HG03378 (cell line): Measurements from ENCODE around the gene FARP1.
"Not testable (repeated sequence)": the region's sequence is repeated elsewhere in the genome, so short reads cannot be mapped to it uniquely, and the experiment has no call there.

Source experiments
- ATAC-seq: cut with Tn5 transposase; IDR thresholded peaks from one replicate; pipeline ENCODE4 v1.9.1; 2021; ENCODE audit warnings: mild to moderate bottlenecking, moderate library complexity; ENCODE audit not compliant: unreplicated experiment

FARP1 gene

GRCh38 chr13:98411617-98412265 is 268.8 kb downstream of the FARP1 start:
- no peak for ATAC-seq

DNA sequence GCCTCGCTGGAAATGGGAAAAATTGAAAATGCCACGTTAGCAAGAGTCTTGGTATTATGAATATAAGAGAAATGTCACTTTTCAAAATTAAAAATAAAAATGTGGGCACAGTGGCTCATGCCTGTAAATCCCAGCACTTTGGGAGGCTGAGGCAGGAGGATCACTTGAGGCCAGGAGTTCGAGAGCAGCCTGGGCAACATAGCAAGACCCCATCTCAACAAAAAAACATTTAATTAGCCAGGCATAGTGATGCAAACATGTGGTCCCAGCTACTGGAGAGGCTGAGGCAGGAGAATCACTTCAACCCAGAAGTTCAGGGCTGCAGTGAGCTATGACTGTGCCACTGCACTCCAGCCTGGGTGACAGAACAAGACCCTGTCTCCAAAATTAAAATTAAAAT is 270.4 kb downstream of the FARP1 start:
- ATAC-seq, result not testable (repeated sequence)

DNA sequence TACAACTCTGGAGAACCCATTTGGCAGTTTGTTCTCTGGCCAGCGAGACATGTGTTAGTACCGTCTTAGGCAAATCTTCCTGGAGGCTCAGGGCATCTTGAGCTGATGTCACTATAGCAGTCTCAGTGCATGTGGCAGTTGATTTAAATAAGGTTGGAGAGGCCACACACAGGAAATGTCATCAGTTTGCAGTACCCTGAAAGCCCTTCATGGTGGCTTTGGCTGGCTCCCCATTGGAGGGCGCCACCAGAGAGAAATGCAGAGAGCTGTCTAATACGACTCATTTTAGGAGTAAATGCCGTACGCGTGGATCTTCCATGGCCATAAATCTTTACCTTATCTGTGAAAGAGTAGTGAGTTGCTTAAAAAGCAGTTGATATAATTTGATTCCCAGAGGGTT is 270.9 kb downstream of the FARP1 start:
- ATAC-seq, result no peak

DNA sequence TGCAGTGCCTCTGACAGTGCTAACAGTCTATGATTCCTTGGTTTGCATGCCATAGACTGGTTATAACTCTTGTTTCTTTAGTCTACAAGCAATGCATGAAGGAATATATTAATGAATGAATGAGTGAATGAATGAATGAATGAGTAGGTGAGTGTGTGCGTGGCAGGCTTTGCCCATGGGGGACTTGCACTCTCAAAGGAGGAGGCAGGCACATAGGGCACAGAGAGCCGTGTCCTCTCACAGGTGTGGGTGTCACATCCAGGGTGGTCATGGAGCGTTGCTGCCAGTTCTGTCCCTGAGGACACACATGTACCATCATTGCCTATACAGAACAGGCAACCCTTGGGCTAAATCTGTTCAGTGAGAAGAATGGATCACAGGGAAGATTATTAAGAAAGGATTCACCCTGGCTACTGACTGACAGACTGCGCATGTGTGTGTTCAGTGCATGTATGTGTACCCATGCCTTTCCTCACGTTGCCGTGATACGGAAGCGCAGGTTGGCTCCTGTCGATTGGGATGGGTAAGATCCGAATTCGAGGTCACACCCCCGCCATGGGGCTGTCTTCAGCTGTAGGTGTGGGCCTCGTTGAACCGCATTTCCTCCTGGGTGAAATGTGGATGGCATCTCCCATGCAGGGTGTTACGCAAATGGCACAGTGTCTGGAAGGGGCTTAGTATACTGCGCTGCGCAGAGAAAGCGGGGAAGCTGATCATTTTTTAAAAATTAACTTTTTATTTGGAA is 272.6 kb downstream of the FARP1 start:
- no peak for ATAC-seq

DNA sequence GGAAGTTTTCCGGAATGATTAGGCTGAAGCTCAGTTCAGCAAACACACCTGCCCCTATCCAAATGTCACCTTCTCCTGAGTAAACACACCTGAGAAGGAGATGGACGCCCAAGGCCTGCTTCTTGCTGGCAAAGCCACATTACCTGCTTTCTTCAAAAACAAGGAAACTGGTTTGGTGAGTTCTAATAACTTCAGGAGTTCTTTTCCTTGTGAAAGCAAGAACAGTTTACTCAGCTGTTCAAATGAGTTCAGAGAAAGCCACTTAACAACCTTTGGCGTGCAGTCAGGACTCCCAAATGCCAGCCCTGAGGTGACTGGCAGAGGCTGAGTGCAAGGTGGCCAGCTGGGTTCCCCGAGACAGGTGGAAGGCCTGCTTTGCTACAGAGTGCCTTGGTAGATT is 273.5 kb downstream of the FARP1 start:
- ATAC-seq, result no peak

GRCh38 chr13:98419786-98420553 is 277.1 kb downstream of the FARP1 start:
- ATAC-seq, result no peak

DNA sequence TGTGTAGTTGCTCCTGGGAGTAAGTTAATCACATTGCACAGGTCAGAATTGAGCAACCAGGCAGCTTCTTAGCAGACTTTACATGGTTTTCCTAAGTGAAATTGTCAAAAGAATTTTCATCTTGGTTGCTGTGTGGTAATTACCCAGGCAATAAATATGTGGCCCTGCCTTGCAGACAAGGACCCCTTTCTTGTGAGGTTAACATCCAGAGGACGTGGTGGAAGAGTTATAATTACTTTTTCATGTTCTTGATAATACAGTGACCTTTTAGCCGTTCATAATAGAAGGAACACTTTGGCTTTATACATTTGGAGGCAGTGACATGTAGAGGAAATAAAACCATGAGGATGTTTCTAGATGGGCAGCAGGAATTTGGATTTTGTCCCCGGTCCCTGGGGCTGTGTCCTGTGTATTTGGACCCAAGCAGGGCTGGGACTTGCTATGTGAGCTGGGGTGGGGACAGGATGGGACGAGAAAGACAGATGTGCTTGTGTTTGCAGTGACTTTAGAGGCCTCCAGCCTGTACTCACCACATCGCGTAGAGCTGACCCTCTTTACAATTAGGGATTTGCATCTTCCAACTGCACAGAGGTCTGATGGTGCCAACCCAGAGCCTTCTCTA is 277.8 kb downstream of the FARP1 start:
- no peak for ATAC-seq

- no peak for ATAC-seq
These were observed 279.2 kb downstream of the FARP1 start for GRCh38 chr13:98422046-98422445.

DNA sequence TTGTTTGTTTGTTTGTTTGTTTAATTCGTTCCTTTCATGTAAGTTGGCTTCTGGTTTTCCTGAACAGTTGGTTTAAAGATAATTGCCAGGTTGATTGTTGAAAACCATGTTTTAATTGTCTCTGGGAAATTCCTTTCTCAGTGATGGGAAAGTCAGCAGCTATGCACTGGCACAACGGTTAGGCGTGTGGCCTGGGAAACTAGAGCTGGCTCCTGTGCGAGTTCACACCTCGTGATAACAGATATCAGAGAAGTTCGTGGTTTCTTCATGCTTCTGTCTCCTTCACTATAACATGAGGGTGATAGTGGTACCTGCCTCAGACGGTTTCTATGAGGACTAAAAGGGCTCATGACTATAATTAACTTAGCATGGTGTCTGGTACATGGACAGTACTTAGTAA is 280.5 kb downstream of the FARP1 start:
- ATAC-seq, result no peak

- ATAC-seq, result no peak
These were observed 284.6 kb downstream of the FARP1 start for GRCh38 chr13:98427331-98427995.

GRCh38 chr13:98428256-98428966 is 285.5 kb downstream of the FARP1 start:
- ATAC-seq, result no peak

DNA sequence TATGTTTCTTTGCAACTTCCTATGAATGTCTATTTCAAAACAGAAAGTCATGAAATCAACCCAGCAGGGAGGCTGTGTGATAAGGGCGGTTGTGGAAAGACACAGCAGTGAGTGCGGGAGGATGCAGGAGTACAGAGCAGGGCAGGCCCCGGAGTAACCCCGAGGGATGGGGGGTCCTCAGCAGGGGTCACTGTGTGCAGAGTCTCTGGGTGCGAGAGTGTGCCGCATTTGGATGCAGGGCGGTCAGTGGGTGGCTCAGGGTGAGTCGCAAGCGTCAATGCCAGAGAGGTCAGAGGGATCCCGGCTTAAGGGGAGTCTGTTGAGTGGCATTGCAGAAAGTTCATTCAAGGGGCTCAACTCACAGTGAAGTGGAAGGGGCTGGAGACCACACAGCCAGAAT is 286.2 kb downstream of the FARP1 start:
- ATAC-seq, result no peak

GRCh38 chr13:98429531-98429930 is 286.6 kb downstream of the FARP1 start:
- no peak for ATAC-seq

- no peak for ATAC-seq
These were observed 287.3 kb downstream of the FARP1 start for GRCh38 chr13:98429977-98430736.

- ATAC-seq, result no peak
These were observed 289.7 kb downstream of the FARP1 start for GRCh38 chr13:98432638-98433037.

- no peak for ATAC-seq
These were observed 290.8 kb downstream of the FARP1 start for GRCh38 chr13:98433654-98434053.

DNA sequence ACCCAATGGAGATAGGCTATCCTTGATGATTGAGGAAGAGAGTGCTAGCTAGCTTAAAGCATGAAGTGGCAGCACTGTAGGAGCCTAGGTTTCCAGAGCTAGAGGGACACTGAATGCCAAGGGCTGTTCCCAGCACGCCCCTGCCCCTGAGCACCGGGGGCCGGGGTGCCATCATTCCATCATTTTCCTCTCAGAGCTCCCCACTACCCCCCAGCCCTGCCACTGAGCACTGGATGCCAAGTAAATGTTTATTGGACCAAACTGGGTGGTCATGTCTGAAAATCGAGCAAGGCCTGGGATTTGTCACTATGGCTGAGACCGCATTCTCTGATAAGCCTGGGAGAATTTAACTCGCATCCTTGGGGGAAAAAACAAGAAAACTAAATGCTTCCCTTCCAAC is 291.2 kb downstream of the FARP1 start:
- ATAC-seq, result no peak

DNA sequence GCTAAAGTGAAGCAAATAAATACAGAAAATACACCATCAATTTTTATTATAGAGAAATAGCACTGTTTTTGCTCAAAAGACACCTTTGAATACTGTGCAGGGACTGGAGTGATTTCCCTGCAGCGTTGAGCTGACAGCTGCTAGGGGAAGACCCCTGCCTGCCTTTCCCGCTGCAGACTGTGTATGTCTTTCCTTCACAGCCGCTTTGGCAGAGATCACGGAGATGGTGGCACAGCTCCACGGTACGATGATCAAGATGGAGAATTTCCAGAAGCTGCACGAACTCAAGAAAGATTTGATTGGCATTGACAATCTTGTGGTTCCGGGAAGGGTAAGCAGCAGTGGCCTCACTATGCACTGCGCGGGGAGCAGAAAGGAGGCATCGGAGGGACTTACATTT is 292.5 kb downstream of the FARP1 start:
- no peak for ATAC-seq

GRCh38 chr13:98436233-98436910 is 293.5 kb downstream of the FARP1 start:
- ATAC-seq, result no peak
